OCI-LY1 (cell line): ENCODE data around the gene ATIC.

ENCODE experiments used
- H2AFZ ChIP-seq: fragments of 200-600 bp; sonication (generic), shearing (Covaris generic); 2 replicates; pipeline ENCODE4 v1.6.0; 2014; ENCODE audit warnings: antibody characterized with exemption, mild to moderate bottlenecking, low read length
- H3F3A ChIP-seq: fragments of 200-600 bp; sonication (generic), shearing (Covaris generic); 2 replicates; pipeline ENCODE4 v1.6.0; 2014; ENCODE audit warnings: mild to moderate bottlenecking, antibody characterized with exemption, low read length, moderate library complexity; ENCODE audit not compliant: insufficient read depth
- H3K27ac ChIP-seq: fragments of 200-600 bp; sonication (generic); 2 replicates; pipeline ENCODE4 v1.5.1; 2014; ENCODE audit warnings: low read length, mixed run types, mild to moderate bottlenecking, low read depth; ENCODE audit not compliant: poor library complexity, severe bottlenecking
- H3K27me3 ChIP-seq: fragments of 200-600 bp; sonication (generic); 2 replicates; pipeline ENCODE4 v1.6.0; 2014; ENCODE audit warnings: antibody characterized with exemption, mild to moderate bottlenecking, low read length, moderate library complexity; ENCODE audit not compliant: insufficient read depth
- H3K36me3 ChIP-seq: fragments of 200-600 bp; sonication (generic); 2 replicates; pipeline ENCODE4 v1.6.1; 2014; ENCODE audit warnings: mild to moderate bottlenecking, antibody characterized with exemption, low read length, moderate library complexity, mixed read lengths; ENCODE audit not compliant: insufficient read depth
- H3K4me1 ChIP-seq: fragments of 200-600 bp; sonication (generic); 2 replicates; pipeline ENCODE4 v1.5.1; 2014; ENCODE audit warnings: mild to moderate bottlenecking, low read length, moderate library complexity; ENCODE audit not compliant: insufficient read depth, severe bottlenecking
- H3K4me2 ChIP-seq: fragments of 200-600 bp; sonication (generic), shearing (Covaris generic); 2 replicates; pipeline ENCODE4 v1.6.1; 2014; ENCODE audit warnings: low read length
- H3K4me3 ChIP-seq: fragments of 200-600 bp; sonication (generic); 2 replicates; pipeline ENCODE4 v1.5.1; 2014; ENCODE audit warnings: low read length, low read depth, mild to moderate bottlenecking, mixed read lengths; ENCODE audit not compliant: poor library complexity, severe bottlenecking
- H3K79me2 ChIP-seq: fragments of 200-600 bp; shearing (Covaris generic); 2 replicates; pipeline ENCODE4 v1.6.1; 2016; ENCODE audit warnings: mixed run types, low read length, mixed read lengths; ENCODE audit not compliant: insufficient read depth
- H3K9ac ChIP-seq: fragments of 200-600 bp; sonication (generic), shearing (Covaris generic); 2 replicates; pipeline ENCODE4 v1.6.1; 2014; ENCODE audit warnings: mild to moderate bottlenecking, low read length, mixed read lengths
- H3K9me2 ChIP-seq: fragments of 200-600 bp; sonication (generic), shearing (Covaris generic); 2 replicates; pipeline ENCODE4 v1.6.1; 2014; ENCODE audit warnings: low read depth, mild to moderate bottlenecking, low read length, mixed read lengths
- H3K9me3 ChIP-seq: fragments of 200-600 bp; shearing (Covaris generic); 2 replicates; pipeline ENCODE4 v1.6.1; 2014; ENCODE audit warnings: low read length, mixed read lengths
- H4K20me1 ChIP-seq: fragments of 200-600 bp; sonication (generic), shearing (Covaris generic); 2 replicates; pipeline ENCODE4 v1.6.0; 2016; ENCODE audit warnings: mild to moderate bottlenecking, low read length; ENCODE audit not compliant: insufficient read depth
- CTCF ChIP-seq: fragments of 200-600 bp; sonication (generic), shearing (Covaris generic); IDR thresholded peaks from 2 replicates; pipeline ENCODE4 v1.5.1; 2017; ENCODE audit warnings: mild to moderate bottlenecking, antibody characterized with exemption, low read length, moderate library complexity, mixed read lengths
- EZH2 ChIP-seq: fragments of 200-600 bp; sonication (generic), shearing (Covaris generic); IDR thresholded peaks from 2 replicates; pipeline ENCODE4 v1.8.0; 2017; ENCODE audit warnings: borderline replicate concordance, mixed run types, mild to moderate bottlenecking, antibody characterized with exemption, low read length, moderate library complexity, mixed read lengths

ATIC gene

GRCh38 chr2:215390550-215390913, 78.7 kb downstream of the ATIC start:
- no peaks in the 10 kb centered on the region for H3K36me3 ChIP-seq
- peak overlapping the region; percentile 49 for H3K9ac ChIP-seq
- H4K20me1 ChIP-seq = no peaks in the 10 kb centered on the region
- no peaks in the 10 kb centered on the region for H3K9me3 ChIP-seq
- H3K9me2 ChIP-seq = no peaks in the 10 kb centered on the region
- peak overlapping the region; percentile 86; the same call in 1 of the 2 replicates for H2AFZ ChIP-seq
- H3K27me3 ChIP-seq = no peaks in the 10 kb centered on the region
- TF ChIP-seq CTCF (no peak), EZH2 (no peak)
- H3K27ac ChIP-seq = peak overlapping the region; percentile 89
- no peak overlapping the region for H3K4me3 ChIP-seq
- H3F3A ChIP-seq = peaks cover 5% of the 10 kb centered on the region; the same call in 1 of the 2 replicates
- peaks cover 27% of the 10 kb centered on the region for H3K4me1 ChIP-seq
- no peaks in the 10 kb centered on the region for H3K79me2 ChIP-seq
- H3K4me2 ChIP-seq = peak overlapping the region; percentile 53

GRCh38 chr2:215391531-215391930, 79.7 kb downstream of the ATIC start:
- Histone ChIP-seq H3K4me1 (peaks cover 27% of the 10 kb centered on the region), H4K20me1 (no peaks in the 10 kb centered on the region), H3K9me3 (no peaks in the 10 kb centered on the region), H3K9ac (peak overlapping the region; percentile 49), H3K36me3 (no peaks in the 10 kb centered on the region), H3K27ac (peak overlapping the region; percentile 89), H2AFZ (peak overlapping the region; percentile 86), H3K4me2 (peak overlapping the region; percentile 53), H3K9me2 (no peaks in the 10 kb centered on the region), H3K27me3 (no peaks in the 10 kb centered on the region), H3K4me3 (peak overlapping the region; percentile 30), H3K79me2 (no peaks in the 10 kb centered on the region), H3F3A (peaks cover 5% of the 10 kb centered on the region; the same call in 1 of the 2 replicates)
- TF ChIP-seq CTCF (no peak), EZH2 (no peak)

- no peak overlapping the region for H3K9ac ChIP-seq
- H3K36me3 ChIP-seq = no peaks in the 10 kb centered on the region
Observed at GRCh38 chr2:215392164-215392563, 80.3 kb downstream of the ATIC start.

More at GRCh38 chr2:215392164-215392563, 80.3 kb downstream of the ATIC start:
- Histone ChIP-seq H3F3A (peaks cover 5% of the 10 kb centered on the region; the same call in 1 of the 2 replicates), H3K4me2 (no peak overlapping the region), H3K27ac (peak overlapping the region; percentile 89), H3K4me1 (peaks cover 27% of the 10 kb centered on the region), H4K20me1 (no peaks in the 10 kb centered on the region), H3K79me2 (no peaks in the 10 kb centered on the region), H2AFZ (no peak overlapping the region), H3K9me3 (no peaks in the 10 kb centered on the region), H3K4me3 (no peak overlapping the region), H3K9me2 (no peaks in the 10 kb centered on the region), H3K27me3 (no peaks in the 10 kb centered on the region)
- no peak for TF ChIP-seq EZH2
- no peak for TF ChIP-seq CTCF
